Naive B cell (primary cell): ENCODE results near the gene IDE. TPM values are rescaled to one million over a fixed set of nuclear protein-coding genes. Genes with fewer than 3 reads are reported as not detected.
"Not testable (repeated sequence)": the region's sequence is repeated elsewhere in the genome, so short reads cannot be mapped to it uniquely, and the experiment has no call there.

ENCODE experiments used
- ATAC-seq, 2 donors: fragments of 150-1000 bp; cut with Tn5 transposase; 2 replicates each; pipeline ENCODE4 v1.10.0; 2021; ENCODE audit warnings: low read depth in 2 of 2, mild to moderate bottlenecking in 2 of 2, moderate library complexity in 2 of 2
- DNase-seq: peaks from one replicate; pipeline ENCODE4 v3.0.0; 2022
- H3K27ac Mint-ChIP-seq, 6 donors: one replicate each; pipeline ENCODE4 v1.8.0; 2020 to 2022; ENCODE audit warnings: mild to moderate bottlenecking in 6 of 6, mixed read lengths in 6 of 6, moderate library complexity in 5 of 6, inconsistent platforms in 2 of 6
- H3K27me3 Mint-ChIP-seq, 3 donors: one replicate each; pipeline ENCODE4 v1.8.0; 2021 to 2022; ENCODE audit warnings: mixed read lengths in 3 of 3, mild to moderate bottlenecking in 1 of 3
- H3K36me3 Mint-ChIP-seq, 2 donors: one replicate each; pipeline ENCODE4 v1.8.0; 2020 to 2022; ENCODE audit warnings: mixed read lengths in 2 of 2, inconsistent platforms in 1 of 2, mild to moderate bottlenecking in 1 of 2
- H3K4me1 Mint-ChIP-seq, 3 donors: one replicate each; pipeline ENCODE4 v1.8.0; 2020 to 2022; ENCODE audit warnings: mixed read lengths in 3 of 3, inconsistent platforms in 1 of 3, mild to moderate bottlenecking in 1 of 3, moderate library complexity in 1 of 3
- H3K4me3 Mint-ChIP-seq, 8 donors: one replicate each; pipeline ENCODE4 v1.8.0; 2020 to 2022; ENCODE audit warnings: mild to moderate bottlenecking in 8 of 8, mixed read lengths in 8 of 8, moderate library complexity in 8 of 8, inconsistent platforms in 2 of 8
- H3K9me3 Mint-ChIP-seq, 7 donors: one replicate each; pipeline ENCODE4 v1.8.0; 2020 to 2022; ENCODE audit warnings: mixed read lengths in 7 of 7, mild to moderate bottlenecking in 5 of 7, inconsistent platforms in 2 of 7, moderate library complexity in 1 of 7
- polyA plus RNA-seq, 6 donors: library from polyadenylated mRNA; unstranded; fragments of 300-500 nt; fragmentation: Illumina TruSeq; gene quantifications; one replicate each; pipeline ENCODE4 v1.2.3, GENCODE V29; 2021; ENCODE audit warnings: low read depth in 6 of 6

The IDE gene
- 10 to 100 TPM in 3 of 6 donors, 1 to 10 TPM in 3; 2.1 to 11.7 (median 10.1) TPM for polyA plus RNA-seq

DNA sequence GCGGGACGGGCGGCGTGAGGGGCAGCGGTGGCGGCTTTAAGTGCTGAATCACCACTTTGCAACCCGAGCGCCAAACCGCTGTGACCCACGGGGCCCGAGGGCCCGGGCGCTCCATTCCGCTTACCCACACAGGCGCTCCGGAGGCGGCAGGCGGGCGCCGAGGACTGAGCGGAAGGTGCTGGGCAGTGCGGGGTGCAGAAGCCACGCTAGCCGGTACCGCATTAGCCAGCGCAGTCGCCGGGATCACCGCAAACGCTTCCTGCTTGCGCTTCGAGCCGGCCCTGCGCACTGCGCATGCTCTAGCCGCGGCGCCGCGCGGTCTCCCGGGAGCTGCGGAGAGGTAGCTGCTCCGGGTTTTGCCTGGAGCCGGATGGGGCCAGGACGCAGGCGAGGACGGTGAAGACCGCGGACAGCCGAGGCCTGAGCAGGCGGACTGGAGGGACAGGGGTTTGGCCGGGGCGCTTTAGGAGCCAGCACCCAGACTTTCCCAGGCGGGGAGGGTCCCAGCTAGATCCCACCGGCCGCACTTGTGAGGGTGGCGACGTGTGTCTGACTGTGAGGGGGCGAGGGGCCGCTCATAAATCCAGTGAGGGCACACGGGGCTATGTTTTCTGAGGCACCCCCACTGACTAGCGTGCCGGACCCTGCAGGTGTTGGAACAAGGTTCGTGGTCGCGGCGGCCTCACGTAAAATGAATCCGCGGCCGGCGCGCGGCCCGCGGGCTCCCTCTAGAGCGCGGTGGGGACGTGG lies at the start of gene IDE:
IDE (minus strand) TSS at position 296 of the 750 bp plus-strand sequence; CDS start at position 222, 74 bp downstream.
- H3K27ac Mint-ChIP-seq = peak within 1 kb of the TSS; percentile 70 to 95 (median 88)
- no peaks in the 10 kb centered on the region for H3K9me3 Mint-ChIP-seq
- H3K4me3 Mint-ChIP-seq = peak within 1 kb of the TSS; percentile 77 to 97 (median 94)
- H3K4me1 Mint-ChIP-seq = peaks cover 13 to 42% (median 26%) of the 10 kb centered on the region in 3 donors
- DNase-seq (peak; percentile 79), ATAC-seq (peak; percentile 81)
- H3K36me3 Mint-ChIP-seq = no peaks in the 10 kb centered on the region
- H3K27me3 Mint-ChIP-seq = no peaks in the 10 kb centered on the region

DNA sequence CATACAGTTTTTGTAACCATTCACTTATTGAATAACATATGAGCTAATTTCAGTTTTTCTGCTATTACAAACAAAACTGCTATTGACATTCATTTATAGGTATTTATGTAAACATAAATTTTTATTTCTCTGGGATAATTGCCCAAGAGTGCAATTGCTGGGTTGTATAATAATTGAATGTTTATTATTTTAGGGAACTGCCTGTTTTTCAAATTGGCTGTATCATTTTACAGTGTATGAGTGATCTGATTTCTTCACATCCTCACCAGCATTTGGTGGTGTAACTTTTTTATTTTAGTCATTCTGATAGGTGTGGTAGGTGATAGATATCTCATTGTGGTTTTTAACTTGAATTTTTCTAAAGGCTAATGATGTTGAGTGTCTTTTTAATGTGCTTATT lies 45.5 kb upstream of the IDE start:
- no peaks in the 10 kb centered on the region for H3K27me3 Mint-ChIP-seq
- H3K4me3 Mint-ChIP-seq = no peak overlapping the region
- no peak overlapping the region for H3K27ac Mint-ChIP-seq
- H3K9me3 Mint-ChIP-seq = peaks cover 0 to 3% (median 0%) of the 10 kb centered on the region in 7 donors
- no peaks in the 10 kb centered on the region for H3K36me3 Mint-ChIP-seq
- ATAC-seq (no peak), DNase-seq (no peak)
- no peaks in the 10 kb centered on the region for H3K4me1 Mint-ChIP-seq

DNA sequence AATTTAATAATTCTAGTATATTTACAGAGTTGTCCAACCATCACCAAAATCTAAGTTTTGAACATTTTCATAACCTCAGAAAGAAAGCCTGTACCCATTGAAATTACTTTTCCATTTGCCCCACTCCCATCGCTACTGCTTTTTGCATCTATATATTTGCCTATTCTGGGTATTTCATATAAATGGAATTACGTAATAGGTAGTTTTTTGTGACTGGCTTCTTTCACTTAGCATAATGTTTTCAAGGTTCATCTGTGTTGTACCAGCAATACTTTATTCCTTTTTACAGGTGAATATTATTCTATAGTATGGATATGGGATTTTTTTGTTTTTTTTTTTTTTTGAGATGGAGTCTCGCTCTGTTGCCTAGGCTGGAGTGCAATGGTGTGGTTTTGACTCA lies 41.6 kb upstream of the IDE start:
- H3K4me1 Mint-ChIP-seq = no peaks in the 10 kb centered on the region
- DNase-seq (no peak), ATAC-seq (no peak)
- no peaks in the 10 kb centered on the region for H3K27me3 Mint-ChIP-seq
- no peak overlapping the region for H3K27ac Mint-ChIP-seq
- no peak overlapping the region for H3K4me3 Mint-ChIP-seq
- H3K36me3 Mint-ChIP-seq = no peaks in the 10 kb centered on the region
- H3K9me3 Mint-ChIP-seq = no peaks in the 10 kb centered on the region

DNA sequence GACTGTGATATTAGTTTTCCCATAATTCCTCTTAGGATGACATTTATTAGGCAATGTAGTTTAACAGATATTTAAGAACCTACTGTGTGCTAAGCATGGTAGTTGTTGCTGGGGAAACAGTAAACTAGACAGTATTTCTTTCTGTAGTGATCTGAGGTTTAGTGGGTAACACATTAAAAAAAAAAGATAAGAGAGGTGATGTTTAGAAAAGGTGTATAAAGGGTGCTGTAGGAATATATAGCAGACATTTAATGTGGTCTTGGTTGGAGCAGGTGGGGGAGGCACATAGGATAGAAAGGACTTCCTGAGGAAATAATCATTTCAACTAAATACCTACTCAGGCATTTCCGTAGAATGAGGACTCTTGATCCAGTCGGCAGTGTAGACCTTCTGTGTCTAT lies 30.9 kb upstream of the IDE start:
- H3K36me3 Mint-ChIP-seq = peaks cover 0 to 7% of the 10 kb centered on the region in 2 donors
- no peaks in the 10 kb centered on the region for H3K9me3 Mint-ChIP-seq
- no peak overlapping the region for H3K27ac Mint-ChIP-seq
- H3K27me3 Mint-ChIP-seq = no peaks in the 10 kb centered on the region
- ATAC-seq = no peak
- DNase-seq = no peak
- peaks cover 0 to 6% (median 0%) of the 10 kb centered on the region in 3 donors for H3K4me1 Mint-ChIP-seq
- no peak overlapping the region for H3K4me3 Mint-ChIP-seq

DNA sequence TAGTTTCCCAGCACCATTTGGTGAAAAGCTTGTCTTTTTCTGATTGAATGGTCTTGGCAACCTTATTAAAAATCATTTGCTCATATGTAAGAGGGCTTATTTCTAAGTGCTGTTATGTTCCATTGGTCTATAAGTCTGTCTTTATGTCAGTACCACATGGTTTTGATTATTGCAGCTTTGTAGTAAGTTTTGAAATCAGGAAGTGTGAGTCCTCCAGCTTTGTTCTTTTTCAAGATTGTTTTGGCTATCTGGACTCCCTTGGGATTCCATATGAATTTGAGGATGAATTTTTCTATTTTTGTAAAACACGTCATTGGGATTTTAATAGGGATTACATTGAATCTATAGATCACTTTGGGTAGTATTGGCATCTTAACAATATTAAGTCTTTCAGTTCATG lies 24.4 kb upstream of the IDE start:
- Mint-ChIP-seq H3K4me1 (peaks cover 0 to 9% (median 7%) of the 10 kb centered on the region in 3 donors), H3K9me3 (no peaks in the 10 kb centered on the region), H3K27ac (no peak overlapping the region), H3K4me3 (no peak overlapping the region), H3K36me3 (no peaks in the 10 kb centered on the region), H3K27me3 (no peaks in the 10 kb centered on the region)
- ATAC-seq = no peak
- no peak for DNase-seq

DNA sequence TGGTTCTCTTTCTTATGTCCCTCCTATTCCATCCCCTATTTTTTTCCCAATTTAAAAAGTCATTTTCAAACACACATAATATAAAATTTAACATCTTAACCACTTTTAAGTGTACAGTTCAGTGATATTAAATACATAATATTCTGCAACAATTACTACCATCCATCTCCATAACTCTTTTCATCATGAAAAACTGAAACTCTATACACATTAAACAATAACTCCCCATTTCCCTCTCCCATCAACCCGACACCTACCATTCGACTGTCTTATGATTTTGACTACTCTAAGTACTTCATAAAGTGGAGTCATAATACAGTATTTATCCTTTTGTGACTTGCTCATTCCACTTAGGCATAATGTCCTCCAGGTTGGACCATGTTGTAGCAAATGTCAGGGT lies 21.6 kb upstream of the IDE start:
- Mint-ChIP-seq H3K4me3 (peak overlapping the region in 3 of 8 donors; percentile 11 to 37 (median 26)), H3K36me3 (no peaks in the 10 kb centered on the region), H3K9me3 (peaks cover 0 to 1% (median 0%) of the 10 kb centered on the region in 7 donors), H3K27me3 (no peaks in the 10 kb centered on the region), H3K27ac (no peak overlapping the region), H3K4me1 (peaks cover 22 to 32% (median 22%) of the 10 kb centered on the region in 3 donors)
- DNase-seq (no peak), ATAC-seq (no peak)

DNA sequence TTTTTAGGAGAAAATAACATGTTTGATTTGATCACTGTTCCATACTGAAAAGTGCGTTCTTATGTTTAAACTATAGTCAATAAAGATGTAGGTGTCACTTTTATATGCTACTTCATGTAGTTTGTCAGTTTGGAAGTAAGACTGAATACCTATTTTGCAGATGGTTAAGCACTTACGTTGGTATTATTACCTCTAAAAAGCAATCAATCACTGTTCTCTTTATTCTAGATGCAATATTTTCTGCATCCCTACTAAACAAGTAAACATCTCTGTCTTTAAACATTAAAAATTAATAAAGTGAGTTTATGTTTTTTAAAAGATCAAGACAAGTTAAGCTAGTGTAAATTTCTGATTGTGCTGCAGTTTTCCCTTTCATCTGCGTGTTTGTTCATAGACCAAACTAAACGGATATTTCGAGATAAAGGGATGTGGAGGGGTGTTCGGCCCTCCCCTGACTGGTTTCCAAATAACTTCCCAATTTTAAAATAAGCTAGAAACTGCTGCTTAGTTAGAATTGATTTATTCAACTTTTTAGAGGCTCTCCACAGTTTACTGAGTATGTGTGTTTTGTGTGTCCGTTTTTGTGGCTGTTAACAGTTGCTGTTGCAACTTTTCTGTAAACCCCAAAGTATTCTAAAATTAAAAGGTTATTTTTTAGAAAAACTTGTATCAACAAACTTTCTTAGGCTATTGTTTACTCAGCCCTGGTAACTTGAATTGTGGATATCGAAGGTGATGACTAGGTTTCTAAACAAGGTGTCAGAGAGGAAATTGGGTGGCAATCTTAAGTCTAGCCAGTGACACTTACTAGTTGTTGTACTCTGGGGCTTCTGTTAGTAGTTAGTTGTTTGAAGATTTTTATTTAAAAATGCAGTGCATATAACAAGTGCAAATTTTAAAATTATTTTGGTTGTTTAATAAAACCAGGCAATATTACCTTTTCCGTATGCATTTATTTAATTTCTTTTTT lies 20.0 kb upstream of the IDE start:
- ATAC-seq = no peak
- peaks cover 26 to 37% (median 27%) of the 10 kb centered on the region in 3 donors for H3K4me1 Mint-ChIP-seq

DNA sequence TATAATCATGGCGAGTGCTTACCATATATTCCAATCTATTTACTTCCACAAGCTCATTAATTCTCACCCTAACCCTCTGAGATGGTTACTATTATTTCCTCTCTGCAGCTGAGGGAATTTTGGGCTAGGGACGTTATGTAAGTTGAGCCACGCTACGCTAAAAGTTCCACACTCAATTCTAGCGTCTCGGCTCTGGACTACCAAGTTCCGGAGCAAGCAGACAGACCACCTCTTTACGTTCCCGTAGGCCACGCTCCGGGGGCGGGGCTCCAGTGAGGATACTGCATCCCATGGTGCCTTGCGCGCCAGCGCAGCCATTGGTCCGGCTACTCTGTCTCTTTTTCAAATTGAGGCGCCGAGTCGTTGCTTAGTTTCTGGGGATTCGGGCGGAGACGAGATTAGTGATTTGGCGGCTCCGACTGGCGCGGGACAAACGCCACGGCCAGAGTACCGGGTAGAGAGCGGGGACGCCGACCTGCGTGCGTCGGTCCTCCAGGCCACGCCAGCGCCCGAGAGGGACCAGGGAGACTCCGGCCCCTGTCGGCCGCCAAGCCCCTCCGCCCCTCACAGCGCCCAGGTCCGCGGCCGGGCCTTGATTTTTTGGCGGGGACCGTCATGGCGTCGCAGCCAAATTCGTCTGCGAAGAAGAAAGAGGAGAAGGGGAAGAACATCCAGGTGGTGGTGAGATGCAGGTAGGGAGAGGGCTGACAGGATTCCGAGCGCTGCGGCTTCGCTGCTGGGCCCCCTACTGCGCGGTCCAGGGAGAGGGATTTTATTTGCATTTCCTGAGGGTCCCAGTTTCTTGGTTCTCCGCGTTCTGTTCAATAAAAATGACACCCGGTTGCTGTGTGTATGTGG lies 19.1 kb upstream of the IDE start, which contains the start of gene KIF11:
KIF11 (plus strand) TSS at position 370 of the 858 bp plus-strand sequence; CDS start at position 616, 246 bp downstream.
- H3K27me3 Mint-ChIP-seq = no peaks in the 10 kb centered on the region
- H3K27ac Mint-ChIP-seq = peak within 1 kb of the TSS; percentile 97 to 100 (median 99)
- ATAC-seq = peak; percentile 79 to 80

More for the DNA sequence above, 20.0 kb upstream of the IDE start:
- H3K4me3 Mint-ChIP-seq = peak overlapping the region; percentile 94 to 100 (median 98)
- H3K9me3 Mint-ChIP-seq = peaks cover 0 to 4% (median 0%) of the 10 kb centered on the region in 7 donors
- H3K27me3 Mint-ChIP-seq = no peaks in the 10 kb centered on the region
- H3K27ac Mint-ChIP-seq = peak overlapping the region in 3 of 6 donors; percentile 20 to 100 (median 21)
- DNase-seq = no peak
- H3K36me3 Mint-ChIP-seq = no peaks in the 10 kb centered on the region

DNA sequence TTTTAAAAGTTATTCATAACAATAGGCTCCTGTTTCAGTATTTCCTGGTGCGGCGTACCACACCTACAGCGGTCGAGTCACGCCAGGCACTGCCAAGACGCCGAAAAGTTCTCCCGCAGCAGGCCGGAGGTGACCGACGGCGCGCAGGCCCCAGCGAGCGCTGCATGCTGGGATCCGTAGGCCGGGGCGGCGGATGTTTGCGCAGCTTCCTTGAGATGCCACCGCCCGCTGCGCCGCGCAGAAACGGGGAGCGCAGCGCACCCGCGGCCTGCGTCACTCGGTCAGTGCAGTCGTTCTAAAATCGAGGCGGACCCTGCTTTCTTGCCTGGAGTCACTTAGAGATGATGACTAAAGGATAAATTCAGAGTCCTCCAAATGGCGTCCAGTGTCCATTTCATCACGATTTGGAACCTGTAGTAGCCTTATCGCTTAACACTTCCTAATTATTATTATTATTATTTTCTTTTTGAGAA lies 17.7 kb upstream of the IDE start:
- Mint-ChIP-seq H3K4me1 (peaks cover 26 to 37% (median 27%) of the 10 kb centered on the region in 3 donors), H3K4me3 (peak overlapping the region; percentile 94 to 100 (median 98)), H3K36me3 (no peaks in the 10 kb centered on the region), H3K9me3 (peaks cover 0 to 4% (median 0%) of the 10 kb centered on the region in 7 donors), H3K27me3 (no peaks in the 10 kb centered on the region), H3K27ac (peak overlapping the region; percentile 99 to 100 (median 99))
- DNase-seq = peak; percentile 90
- ATAC-seq = peak; percentile 83 to 85

More for the DNA sequence above, 19.1 kb upstream of the IDE start, which contains the start of gene KIF11:
- no peaks in the 10 kb centered on the region for H3K36me3 Mint-ChIP-seq
- peaks cover 26 to 37% (median 27%) of the 10 kb centered on the region in 3 donors for H3K4me1 Mint-ChIP-seq
- H3K4me3 Mint-ChIP-seq = peak within 1 kb of the TSS; percentile 94 to 100 (median 98)
- H3K9me3 Mint-ChIP-seq = peaks cover 0 to 4% (median 0%) of the 10 kb centered on the region in 7 donors
- DNase-seq = peak; percentile 94

DNA sequence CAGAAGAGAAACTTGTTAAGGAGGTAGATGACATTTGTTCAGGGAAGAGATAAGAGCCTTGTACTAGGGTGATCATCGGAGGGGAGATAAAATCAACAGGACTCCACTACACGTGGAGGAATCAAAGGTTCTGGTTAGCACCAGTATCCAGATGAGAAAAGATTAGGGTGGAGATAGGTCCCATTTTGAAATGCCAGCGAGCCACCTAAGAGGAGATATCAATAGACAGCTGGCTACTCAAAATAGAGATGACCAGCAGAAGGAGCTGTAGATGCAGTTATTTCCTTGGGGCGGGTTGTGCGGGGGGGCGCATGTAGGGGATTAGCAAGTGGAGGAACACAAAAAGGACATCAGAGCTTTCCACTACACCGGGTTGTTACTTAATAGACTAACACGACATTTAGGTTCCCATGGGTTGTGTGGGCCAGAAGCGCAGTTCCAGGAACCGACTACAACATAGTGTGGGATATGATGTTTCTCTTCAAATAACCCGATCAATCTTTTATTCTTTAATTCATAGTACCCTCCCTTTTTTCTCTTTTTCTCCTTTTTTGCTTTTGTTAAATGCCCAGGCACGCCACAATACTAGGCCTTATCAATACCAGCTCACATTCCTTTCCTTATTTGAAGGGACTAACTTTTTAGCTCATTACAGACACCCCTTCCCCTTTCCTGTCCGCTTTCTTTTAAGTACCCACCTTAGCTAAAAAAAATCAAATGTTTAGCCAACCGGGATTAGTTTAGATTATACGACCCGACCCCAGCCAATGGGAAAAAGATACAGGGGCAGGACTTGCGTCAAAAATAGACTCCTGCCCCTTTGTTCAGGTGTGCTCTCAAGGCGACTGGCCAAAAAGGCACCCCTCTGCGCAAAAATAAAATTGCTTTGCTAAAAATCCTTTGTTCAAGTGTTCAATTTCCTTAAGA lies 17.0 kb upstream of the IDE start:
- peaks cover 26 to 37% (median 27%) of the 10 kb centered on the region in 3 donors for H3K4me1 Mint-ChIP-seq

DNA sequence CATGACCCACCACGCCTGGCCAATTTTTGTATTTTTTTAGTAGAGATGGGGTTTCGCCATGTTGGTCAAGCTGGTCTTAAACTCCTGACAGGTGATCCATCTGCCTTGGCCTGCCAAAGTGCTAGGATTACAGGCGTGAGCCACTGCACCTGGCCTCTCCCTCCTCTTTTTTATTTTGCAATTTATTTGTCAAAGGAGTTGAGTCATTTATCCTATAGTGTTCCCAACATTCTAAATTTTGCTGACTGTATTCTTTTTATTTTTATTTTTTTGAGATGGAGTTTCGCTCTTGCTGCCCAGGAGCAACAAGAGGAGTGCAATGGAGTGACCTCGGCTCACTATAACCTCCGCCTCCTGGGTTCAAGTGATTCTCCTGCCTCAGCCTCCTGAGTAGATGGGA lies 8.5 kb upstream of the IDE start:
- DNase-seq, H3K4me1 Mint-ChIP-seq, ATAC-seq, H3K4me3 Mint-ChIP-seq, H3K27ac Mint-ChIP-seq, H3K36me3 Mint-ChIP-seq, H3K9me3 Mint-ChIP-seq, H3K27me3 Mint-ChIP-seq: not testable (repeated sequence)

More for the DNA sequence above, 17.0 kb upstream of the IDE start:
- peak overlapping the region; percentile 98 to 100 (median 99) for H3K27ac Mint-ChIP-seq
- H3K4me3 Mint-ChIP-seq = peak overlapping the region; percentile 92 to 100 (median 98)
- no peaks in the 10 kb centered on the region for H3K36me3 Mint-ChIP-seq
- peak; percentile 43 for DNase-seq
- peak; percentile 5 to 8 for ATAC-seq
- H3K9me3 Mint-ChIP-seq = peaks cover 0 to 4% (median 0%) of the 10 kb centered on the region in 7 donors
- H3K27me3 Mint-ChIP-seq = no peaks in the 10 kb centered on the region
